Upper lobe of left lung (tissue), 6 donors: Measurements from ENCODE around the gene SNED1. TPM values are rescaled to one million over a fixed set of nuclear protein-coding genes. Genes with fewer than 3 reads are reported as not detected.

Experiments used
- ATAC-seq, 2 donors: fragments of 200-7000 bp; cut with Tn5 transposase; one replicate each; pipeline ENCODE4 v1.9.1; 2022; ENCODE audit warnings: mild to moderate bottlenecking in 2 of 2, moderate library complexity in 2 of 2; ENCODE audit not compliant: low FRiP score in 2 of 2
- DNase-seq, 2 donors: peaks; one replicate each; pipeline ENCODE4 v3.0.0-alpha.2; 2019 to 2020
- H3K27ac ChIP-seq, 4 donors: fragments of 200-600 bp; sonication (generic); one replicate each; pipeline ENCODE4 v1.5.1; 2016 to 2019
- H3K27me3 ChIP-seq, 4 donors: fragments of 200-600 bp; sonication (generic); one replicate each; pipeline ENCODE4 v1.5.1; 2017 to 2019
- H3K36me3 ChIP-seq, 4 donors: fragments of 200-600 bp; sonication (generic); one replicate each; pipeline ENCODE4 v1.5.1; 2016 to 2019
- H3K4me1 ChIP-seq, 4 donors: fragments of 200-600 bp; sonication (generic); one replicate each; pipeline ENCODE4 v1.5.1; 2018 to 2019
- H3K4me3 ChIP-seq, 4 donors: fragments of 200-600 bp; sonication (generic); one replicate each; pipeline ENCODE4 v1.5.1; 2017 to 2019; ENCODE audit warnings: mild to moderate bottlenecking in 2 of 4, moderate library complexity in 1 of 4
- H3K9me3 ChIP-seq, 4 donors: fragments of 200-600 bp; sonication (generic); one replicate each; pipeline ENCODE4 v1.5.1; 2018 to 2019
- CTCF ChIP-seq, 6 experiments: fragments of 450-650 bp in 4 of 6; fragments of 200-600 bp in 2 of 6; sonication (generic) in 2 of 6; IDR thresholded peaks; one replicate each; pipeline ENCODE4 v1.5.1; 2016 to 2019; ENCODE audit warnings: antibody characterized with exemption in 6 of 6
- EP300 ChIP-seq, 4 donors: sonication (generic); formaldehyde crosslinking; IDR thresholded peaks; one replicate each; pipeline ENCODE4 v1.5.1; 2017; ENCODE audit warnings: antibody characterized with exemption in 4 of 4, control low read depth in 2 of 4
- POLR2A ChIP-seq, 4 donors: fragments of 450-650 bp; IDR thresholded peaks; one replicate each; pipeline ENCODE4 v1.5.1; 2016 to 2017; ENCODE audit warnings: antibody characterized with exemption in 4 of 4, mild to moderate bottlenecking in 2 of 4
- POLR2AphosphoS5 ChIP-seq, 2 donors: sonication (generic); formaldehyde crosslinking; IDR thresholded peaks; one replicate each; pipeline ENCODE4 v1.5.1; 2017; ENCODE audit warnings: antibody characterized with exemption in 2 of 2
- WGBS, 2 donors: methylation state at CpG; one replicate each; pipeline ENCODE4 v1.1.5; 2017 to 2018; 5-methylcytosine and 5-hydroxymethylcytosine counted together
- total RNA-seq, 6 donors: library from RNA; depleted of rRNA in 4 of 6; stranded (reverse); fragments of >200 nt in 4 of 6; gene quantifications; one replicate each; pipeline versions ENCODE4 v1.1.0 to v1.2.1, GENCODE V29; 2016 to 2021
- donor health status: DM: no; HTN: no; CAD: no; lungs with moderate emphysema.
- donor health status: DM: no; HTN: yes; CAD: no; lungs with severe emphysema.

Gene SNED1
- total RNA-seq, 6 donors from 2014 or later, result 26.0 to 189 (median 38.9) TPM

GRCh38 chr2:241069821-241070281 is 71.4 kb downstream of the SNED1 start:
- Histone ChIP-seq H3K9me3 (no peaks in the 10 kb centered on the region), H3K4me1 (no peaks in the 10 kb centered on the region), H3K27me3 (no peaks in the 10 kb centered on the region), H3K36me3 (peaks cover 0 to 89% (median 41%) of the 10 kb centered on the region in 4 donors), H3K4me3 (no peak overlapping the region), H3K27ac (no peak overlapping the region)
- 67 to 88% methylated on average over 7 to 26 of the region's 26 CpGs for WGBS, 2 donors
- TF ChIP-seq POLR2AphosphoS5 (IDR thresholded peaks at IDR 0.05) (no peak), CTCF (IDR thresholded peaks at IDR 0.05) (no peak), POLR2A (IDR thresholded peaks at IDR 0.05) (no peak), EP300 (IDR thresholded peaks at IDR 0.05) (no peak)
- DNase-seq, result peak in 1 of 2 donors; percentile 81
- ATAC-seq, result no peak

- DNase-seq (peak in 1 of 2 donors; percentile 62), ATAC-seq (no peak)
- Histone ChIP-seq H3K27ac (no peak overlapping the region), H3K27me3 (no peaks in the 10 kb centered on the region), H3K36me3 (peaks cover 0 to 89% (median 43%) of the 10 kb centered on the region in 4 donors), H3K4me3 (no peak overlapping the region), H3K9me3 (no peaks in the 10 kb centered on the region), H3K4me1 (no peaks in the 10 kb centered on the region)
- no peak for TF ChIP-seq POLR2AphosphoS5 (IDR thresholded peaks at IDR 0.05)
- no peak for TF ChIP-seq CTCF (IDR thresholded peaks at IDR 0.05)
- no peak for TF ChIP-seq EP300 (IDR thresholded peaks at IDR 0.05)
- no peak for TF ChIP-seq POLR2A (IDR thresholded peaks at IDR 0.05)
- WGBS, 2 donors, result 92 to 98% methylated on average over 11 to 13 of the region's 13 CpGs
Measured at GRCh38 chr2:241070361-241070760, 71.9 kb downstream of the SNED1 start.

DNA sequence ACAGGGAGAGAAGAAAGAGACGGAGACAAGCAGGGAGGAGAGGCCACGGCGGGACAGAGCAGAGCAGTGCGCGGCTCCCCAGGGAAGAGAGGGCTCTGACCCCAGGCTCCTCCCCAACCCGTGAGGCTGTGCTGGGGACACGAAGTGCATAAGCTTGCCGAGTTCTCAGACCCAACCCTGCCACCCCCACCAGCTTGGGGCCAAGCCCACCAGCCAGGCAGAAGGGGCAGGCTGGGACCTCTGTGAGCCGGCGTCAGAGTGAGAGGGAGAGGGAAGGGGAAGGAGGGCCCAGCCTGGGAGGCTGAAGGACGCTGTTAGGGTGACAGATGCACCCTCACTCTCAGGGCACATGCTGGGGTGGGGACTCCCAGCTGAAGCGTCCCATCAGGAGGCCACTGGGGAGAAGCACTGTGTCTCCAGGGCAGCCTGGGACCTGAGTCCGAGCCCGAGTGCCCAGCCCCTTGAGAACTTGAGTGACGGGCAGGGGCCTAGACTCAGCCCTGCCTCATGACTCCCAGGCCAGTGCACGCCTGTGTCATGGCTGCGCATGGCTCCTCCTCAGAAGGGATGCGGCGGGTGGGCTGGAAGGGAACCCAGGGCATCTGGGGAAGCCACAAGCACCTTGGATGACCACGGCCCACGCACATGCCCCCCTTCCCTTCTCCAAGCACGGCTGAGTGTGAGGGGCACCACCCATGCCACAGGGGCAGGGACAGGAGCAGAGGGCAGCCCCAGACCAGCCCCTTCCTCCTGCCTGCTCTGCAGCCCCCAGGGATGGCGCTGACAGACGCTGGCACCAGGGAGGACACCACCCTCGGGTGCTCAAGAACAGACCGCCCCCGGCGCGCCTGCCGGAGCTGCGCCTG is 72.6 kb downstream of the SNED1 start:
- DNase-seq, result peak in 1 of 2 donors; percentile 56
- no peak overlapping the region for H3K27ac ChIP-seq
- whole genome bisulfite sequencing, 2 donors, result 89 to 92% methylated on average over 18 to 30 of the region's 31 CpGs
- H3K27me3 ChIP-seq, result no peaks in the 10 kb centered on the region
- H3K4me3 ChIP-seq, result no peak overlapping the region
- no peaks in the 10 kb centered on the region for H3K9me3 ChIP-seq
- no peaks in the 10 kb centered on the region for H3K4me1 ChIP-seq
- TF ChIP-seq POLR2A (IDR thresholded peaks at IDR 0.05) (no peak), POLR2AphosphoS5 (IDR thresholded peaks at IDR 0.05) (no peak), EP300 (IDR thresholded peaks at IDR 0.05) (no peak), CTCF (IDR thresholded peaks at IDR 0.05) (no peak)
- no peak for ATAC-seq
- H3K36me3 ChIP-seq, result peaks cover 0 to 88% (median 43%) of the 10 kb centered on the region in 4 donors

- Histone ChIP-seq H3K4me1 (no peaks in the 10 kb centered on the region), H3K9me3 (no peaks in the 10 kb centered on the region), H3K4me3 (no peak overlapping the region), H3K27me3 (no peaks in the 10 kb centered on the region), H3K27ac (no peak overlapping the region), H3K36me3 (peaks cover 0 to 87% (median 42%) of the 10 kb centered on the region in 4 donors)
- DNase-seq (peak in 1 of 2 donors; percentile 80), ATAC-seq (no peak)
- WGBS, 2 donors, result 87 to 95% methylated on average over 9 to 19 of the region's 25 CpGs
- TF ChIP-seq POLR2AphosphoS5 (IDR thresholded peaks at IDR 0.05) (no peak), EP300 (IDR thresholded peaks at IDR 0.05) (no peak), POLR2A (IDR thresholded peaks at IDR 0.05) (no peak), CTCF (IDR thresholded peaks at IDR 0.05) (no peak)
Measured at GRCh38 chr2:241071677-241072111, 73.3 kb downstream of the SNED1 start.
